GM12878 (cell line): ENCODE results near the gene KRT75. TPM values are rescaled to one million over a fixed set of nuclear protein-coding genes. Genes with fewer than 3 reads are reported as not detected.

Experiments
- ATAC-seq: fragments of 200-7000 bp; cut with Tn5 transposase; 3 replicates; pipeline ENCODE4 v1.9.1; 2020; ENCODE audit warnings: mild to moderate bottlenecking, moderate library complexity
- BruUV-seq: library from RNA; stranded (reverse); fragments of 400-500 nt; replicated peaks from 2 replicates; lab custom pipeline; 2021; lab: Mats Ljungman, UMichigan
- CTCF ChIA-PET: fragments of 300-600 bp; sonication (Branson Sonifier 250); formaldehyde crosslinking; extraction: SDS; loops from one replicate; lab custom pipeline; 2021; ENCODE audit warnings: inconsistent platforms; lab: Yijun Ruan, JAX
- POLR2A ChIA-PET: fragments of 350-600 bp; formaldehyde crosslinking; extraction: SDS; loops from one replicate; lab custom pipeline; 2021; ENCODE audit warnings: inconsistent platforms; lab: Charles Lee
- RAD21 ChIA-PET: fragments of 300-600 bp; sonication (Branson Sonifier 250); formaldehyde crosslinking; loops from one replicate; lab custom pipeline; 2023; ENCODE audit warnings: antibody characterized with exemption; ENCODE audit not compliant: unreplicated experiment; lab: Charles Lee
- SMC1A ChIA-PET: fragments of 300-600 bp; sonication (Branson Sonifier 250); formaldehyde crosslinking; loops from one replicate; lab custom pipeline; 2023; ENCODE audit not compliant: unreplicated experiment, uncharacterized antibody; lab: Charles Lee
- DNase-seq: peaks from one replicate; pipeline ENCODE4 v3.0.0-alpha.2; 2011; ENCODE audit warnings: low read depth, low spot score
- FAIRE-seq: peaks from 3 replicates; lab custom pipeline; 2011; peaks lifted over from hg19 to GRCh38; lab: Jason Lieb, UNC
- H2AFZ ChIP-seq: 2 replicates; pipeline ENCODE4 v1.6.0; 2011; ENCODE audit warnings: low read depth, low read length, control low read depth; ENCODE audit not compliant: control insufficient read depth
- H3K27ac ChIP-seq: 2 replicates; pipeline ENCODE4 v1.5.1; 2011; ENCODE audit warnings: control low read depth; ENCODE audit not compliant: control insufficient read depth, insufficient read depth
- H3K27me3 ChIP-seq, 2 experiments: replicated peaks in 1 of 2; 2 replicates each; pipeline versions ENCODE4 v1.6.0 to v1.6.1; 2011; ENCODE audit warnings: low read length in 1 of 2; ENCODE audit not compliant: control insufficient read depth in 2 of 2, insufficient read depth in 2 of 2
- H3K36me3 ChIP-seq, 2 experiments: 2 replicates each; pipeline ENCODE4 v1.5.1; 2011; ENCODE audit warnings: low read length in 1 of 2; ENCODE audit not compliant: control insufficient read depth in 2 of 2, insufficient read depth in 2 of 2
- H3K4me1 ChIP-seq: 2 replicates; pipeline ENCODE4 v1.6.1; 2011; ENCODE audit warnings: mild to moderate bottlenecking, low read length, moderate library complexity, mixed read lengths; ENCODE audit not compliant: control insufficient read depth, insufficient read depth
- H3K4me2 ChIP-seq: 2 replicates; pipeline ENCODE4 v1.6.0; 2011; ENCODE audit warnings: control low read depth; ENCODE audit not compliant: control insufficient read depth, insufficient read depth
- H3K4me3 ChIP-seq: fragments of 200-600 bp; sonication (generic); 2 replicates; pipeline ENCODE4 v1.5.1; 2016
- H3K79me2 ChIP-seq: 2 replicates; pipeline ENCODE4 v1.6.0; 2011; ENCODE audit warnings: low read length; ENCODE audit not compliant: control insufficient read depth, insufficient read depth
- H3K9ac ChIP-seq: 2 replicates; pipeline ENCODE4 v1.8.0; 2011; ENCODE audit warnings: low read length, control low read depth, mixed read lengths; ENCODE audit not compliant: control insufficient read depth, insufficient read depth
- H3K9me3 ChIP-seq: replicated peaks from 3 replicates; pipeline ENCODE4 v1.5.1; 2011; ENCODE audit warnings: mild to moderate bottlenecking, low read length; ENCODE audit not compliant: control insufficient read depth, insufficient read depth
- H4K20me1 ChIP-seq: 2 replicates; pipeline ENCODE4 v1.6.0; 2011; ENCODE audit not compliant: control insufficient read depth, insufficient read depth
- ASH2L ChIP-seq: fragments of 300-600, 200-600 bp; sonication (generic); IDR thresholded peaks from 2 replicates; pipeline ENCODE4 v1.6.1; 2017; ENCODE audit warnings: low read depth, mild to moderate bottlenecking, borderline replicate concordance
- BACH1 ChIP-seq: fragments of 450-650 bp; IDR thresholded peaks from 2 replicates; pipeline ENCODE4 v1.6.1; 2017; ENCODE audit warnings: mild to moderate bottlenecking, borderline replicate concordance
- E2F8 ChIP-seq: fragments of 450-650 bp; IDR thresholded peaks from 2 replicates; pipeline ENCODE4 v1.6.1; 2018; ENCODE audit warnings: mild to moderate bottlenecking, low read depth, moderate library complexity; ENCODE audit not compliant: partially characterized antibody
- E4F1 ChIP-seq: fragments of 450-650 bp; IDR thresholded peaks from 2 replicates; pipeline ENCODE4 v1.6.1; 2018; ENCODE audit warnings: borderline replicate concordance, mild to moderate bottlenecking; ENCODE audit not compliant: partially characterized antibody
- ESRRA ChIP-seq: IDR thresholded peaks from 2 replicates; pipeline ENCODE4 v1.6.1; 2012; ENCODE audit warnings: mild to moderate bottlenecking, low read length, improper control_type of control experiment
- FOS ChIP-seq: IDR thresholded peaks from 3 replicates; pipeline ENCODE4 v1.6.1; 2011; ENCODE audit warnings: borderline replicate concordance; ENCODE audit not compliant: insufficient read length; ENCODE audit errors: extremely low read depth
- FOXM1 ChIP-seq: IDR thresholded peaks from 2 replicates; pipeline ENCODE4 v1.6.1; 2012; ENCODE audit warnings: low read depth, mild to moderate bottlenecking, inconsistent platforms, low read length, moderate library complexity
- IKZF2 ChIP-seq, 2 experiments: fragments of 450-650 bp; IDR thresholded peaks; 2 replicates each; pipeline ENCODE4 v1.6.1; 2017; ENCODE audit warnings: mild to moderate bottlenecking in 2 of 2, moderate library complexity in 2 of 2
- MEF2B ChIP-seq: fragments of 450-650 bp; IDR thresholded peaks from 2 replicates; pipeline ENCODE4 v1.6.1; 2018; ENCODE audit warnings: mild to moderate bottlenecking, moderate library complexity; ENCODE audit not compliant: partially characterized antibody, poor library complexity, severe bottlenecking
- MLLT1 ChIP-seq: fragments of 450-650 bp; IDR thresholded peaks from 2 replicates; pipeline ENCODE4 v1.6.1; 2016; ENCODE audit warnings: mild to moderate bottlenecking
- RB1 ChIP-seq: fragments of 450-650 bp; formaldehyde crosslinking; IDR thresholded peaks from 2 replicates; pipeline ENCODE4 v1.6.1; 2017; ENCODE audit warnings: mild to moderate bottlenecking, borderline replicate concordance
- RUNX3 ChIP-seq: IDR thresholded peaks from 2 replicates; pipeline ENCODE4 v1.6.1; 2012; ENCODE audit warnings: low read length, inconsistent platforms
- SMC3 ChIP-seq: IDR thresholded peaks from 2 replicates; pipeline ENCODE4 v1.6.1; 2011; ENCODE audit warnings: low read length, improper control_type of control experiment, borderline replicate concordance
- SPI1 ChIP-seq: IDR thresholded peaks from 2 replicates; pipeline ENCODE4 v1.6.1; 2011; ENCODE audit warnings: low read depth, mild to moderate bottlenecking, low read length, moderate library complexity, borderline replicate concordance; ENCODE audit not compliant: insufficient read depth
- SREBF2 ChIP-seq: IDR thresholded peaks from 2 replicates; pipeline ENCODE4 v1.6.1; 2012; ENCODE audit warnings: mild to moderate bottlenecking, low read length
- TCF3 ChIP-seq: IDR thresholded peaks from 2 replicates; pipeline ENCODE4 v1.6.1; 2012; ENCODE audit warnings: low read depth, mild to moderate bottlenecking, low read length, borderline replicate concordance; ENCODE audit not compliant: insufficient read depth
- WRNIP1 ChIP-seq: IDR thresholded peaks from 2 replicates; pipeline ENCODE4 v1.6.1; 2011; ENCODE audit warnings: low read depth, low read length, improper control_type of control experiment, borderline replicate concordance
- ZNF207 ChIP-seq: fragments of 450-650 bp; IDR thresholded peaks from 2 replicates; pipeline ENCODE4 v1.6.1; 2014; ENCODE audit warnings: antibody characterized with exemption, mild to moderate bottlenecking, borderline replicate concordance
- WGBS: methylation state at CpG from one replicate; pipeline ENCODE4 v1.1.6; 2016; ENCODE audit warnings: low lambda C conversion rate; ENCODE audit not compliant: insufficient replicate concordance, insufficient coverage; ENCODE audit errors: missing lambda C conversion rate; 5-methylcytosine and 5-hydroxymethylcytosine counted together
- in situ Hi-C: fragments of 300-500 bp; cut with MboI; formaldehyde crosslinking; loops from 9 replicates; pipeline ENCODE4 v1.14.3; 2018; ENCODE audit warnings: mixed read lengths
- intact Hi-C: fragments of 100-400 bp; cut with micrococcal nuclease; formaldehyde crosslinking; loops from one replicate; pipeline ENCODE4 v1.14.2; 2022; ENCODE audit not compliant: unreplicated experiment
- polyA plus RNA-seq, 11 experiments: library from polyadenylated mRNA; depleted of rRNA in 4 of 11; unstranded in 6 of 11; stranded (reverse) in 5 of 11; fragments of >200 nt; fragmentation: Nextera tagmentation in 4 of 11; fragmentation: Illumina TruSeq in 1 of 11; extraction: Ambion mirVana in 4 of 11; extraction: Trizol in 1 of 11; gene quantifications; 1 replicate in 1 of 11; 2 replicates in 10 of 11; pipeline versions ENCODE4 v1.2.1 to v1.2.3, GENCODE V29; 2011 to 2016; ENCODE audit warnings: inconsistent platforms in 2 of 11, missing spikeins in 2 of 11, low read depth in 1 of 11
- total RNA-seq, 4 experiments: library from RNA; depleted of rRNA in 3 of 4; stranded (reverse); fragments of >200 nt in 3 of 4; fragmentation: Illumina TruSeq in 1 of 4; extraction: Trizol in 1 of 4; gene quantifications; 2 replicates each; pipeline versions ENCODE4 v1.2.1 to v1.2.3, GENCODE V29; 2013 to 2021

The KRT75 gene
- total and polyA plus RNA-seq, 10 of the 15 experiments (the other 5 are each of a cell fraction or from before 2014, with no cell fraction given) = not detected

GRCh38 chr12:52385226-52385702 is 48.9 kb downstream of the KRT75 start, which contains the start of gene KRT84:
KRT84 (minus strand) TSS chr12:52385652; CDS start chr12:52385585, 67 bp downstream.
- no peaks in the 10 kb centered on the region for H3K36me3 ChIP-seq
- no peak within 1 kb of the TSS for H3K4me2 ChIP-seq
- no peak within 1 kb of the TSS for H2AFZ ChIP-seq
- no peak within 1 kb of the TSS for H3K27ac ChIP-seq
- in situ Hi-C loops (loop anchor here (25.0 kb wide), 1 partner anchor 602 kb away; no protein-coding TSS in a partner anchor), intact Hi-C loops (no loop called here)
- POLR2A ChIA-PET = no interaction called here
- no peaks in the 10 kb centered on the region for H3K4me1 ChIP-seq
- no TSS peak for BruUV-seq
- H3K9me3 ChIP-seq = no peaks in the 10 kb centered on the region
- peaks cover 4 to 12% of the 10 kb centered on the region in 2 experiments; a peak in 3 of 4 replicates for H3K27me3 ChIP-seq
- no peaks in the 10 kb centered on the region for H3K79me2 ChIP-seq
- FAIRE-seq (no peak), DNase-seq (no peak), ATAC-seq (no peak)
- H4K20me1 ChIP-seq = no peaks in the 10 kb centered on the region; the same call in 1 of the 2 replicates
- 54% methylated on average over 11 of the region's 11 CpGs for WGBS
- H3K4me3 ChIP-seq = no peak within 1 kb of the TSS
- RAD21 ChIA-PET = interaction anchor here (1.3 kb wide), 1 partner anchor 12 kb away, joined by 4 read pairs; no protein-coding TSS in a partner anchor
- H3K9ac ChIP-seq = no peak within 1 kb of the TSS
- CTCF ChIA-PET = interaction anchor here (2.2 kb wide), 1 partner anchor 13 kb away, joined by 7 read pairs; no protein-coding TSS in a partner anchor
- SMC1A ChIA-PET = no interaction called here
- TF ChIP-seq ESRRA (no peak), FOS (no peak), SREBF2 (no peak), RB1 (no peak), SPI1 (no peak), WRNIP1 (no peak), BACH1 (no peak), FOXM1 (no peak), IKZF2 (IDR thresholded peaks at IDR 0.05) (no peak), TCF3 (no peak), MEF2B (no peak), RUNX3 (no peak), MLLT1 (no peak), SMC3 (no peak), ASH2L (no peak), E4F1 (no peak), E2F8 (no peak), ZNF207 (no peak)
